Kidney (tissue), 14 donors: Measurements from ENCODE around the gene RASGRF1. TPM values are rescaled to one million over a fixed set of nuclear protein-coding genes. Genes with fewer than 3 reads are reported as not detected.

Experiments
- DNase-seq, 5 donors: peaks; one replicate each; pipeline ENCODE4 v3.0.0-alpha.2; 2013 to 2020
- FAIRE-seq: peaks from 2 replicates; lab custom pipeline; 2012; peaks lifted over from hg19 to GRCh38; lab: Jason Lieb, UNC
- H3K27ac ChIP-seq, 2 donors: one replicate each; pipeline ENCODE4 v1.7.0; 2013; ENCODE audit warnings: low read depth in 2 of 2, low read length in 2 of 2, inconsistent platforms in 1 of 2
- H3K27me3 ChIP-seq: one replicate; pipeline ENCODE4 v1.7.1; 2013; ENCODE audit warnings: low read length, inconsistent platforms; ENCODE audit not compliant: control insufficient read depth, insufficient read depth
- H3K36me3 ChIP-seq, 3 donors: one replicate each; pipeline versions ENCODE4 v1.7.0 to v1.7.1; 2013; ENCODE audit warnings: low read length in 3 of 3, control low read depth in 1 of 3, inconsistent platforms in 1 of 3; ENCODE audit not compliant: insufficient read depth in 3 of 3, control insufficient read depth in 2 of 3
- H3K4me1 ChIP-seq, 3 donors: one replicate each; pipeline versions ENCODE4 v1.7.0 to v1.7.1; 2013; ENCODE audit warnings: low read length in 3 of 3, inconsistent platforms in 1 of 3, low read depth in 1 of 3; ENCODE audit not compliant: control insufficient read depth in 2 of 3, insufficient read depth in 2 of 3
- H3K4me3 ChIP-seq, 3 donors: one replicate each; pipeline versions ENCODE4 v1.7.0 to v1.8.1; 2013; ENCODE audit warnings: low read length in 3 of 3, control low read depth in 1 of 3, inconsistent platforms in 1 of 3
- H3K9ac ChIP-seq, 3 donors: one replicate each; pipeline versions ENCODE4 v1.7.0 to v1.7.1; 2013; ENCODE audit warnings: low read length in 3 of 3, control low read depth in 1 of 3, inconsistent platforms in 1 of 3
- H3K9me3 ChIP-seq, 3 donors: one replicate each; pipeline versions ENCODE4 v1.7.0 to v1.7.1; 2013; ENCODE audit warnings: low read length in 3 of 3, control low read depth in 1 of 3, inconsistent platforms in 1 of 3; ENCODE audit not compliant: control insufficient read depth in 2 of 3, insufficient read depth in 1 of 3
- intact Hi-C: fragments of 100-400 bp; cut with DNase I; formaldehyde crosslinking; loops from one replicate; pipeline ENCODE4 v1.11.1; 2022
- polyA plus RNA-seq: library from polyadenylated mRNA; stranded (reverse); fragments of 350-450 nt; fragmentation: Illumina TruSeq; extraction: RNeasy Lipid Tissue Mini Kit (QIAGEN cat#74804); gene quantifications from one replicate; pipeline ENCODE4 v1.2.3, GENCODE V29; 2014; ENCODE audit warnings: low read depth, low replicate concordance; ENCODE audit not compliant: insufficient read depth
- total RNA-seq: library from RNA; stranded (reverse); fragmentation: NEBNext Ultra II Directional; extraction: Animal tissue kit (Norgen Biotek cat#: 25700); gene quantifications from one replicate; pipeline ENCODE4 v1.2.1, GENCODE V29; 2021
- TF ChIP-seq, protein P1 (sequence below): IDR thresholded peaks from 3 replicates; pipeline ENCODE4 v1.5.1; 2012; ENCODE audit warnings: mild to moderate bottlenecking, moderate library complexity, borderline replicate concordance; ENCODE audit not compliant: insufficient read depth; ENCODE audit errors: extremely low read depth
- donor health status: control.
- donor health status: control.
- donor health status: control.
- donor health status: control.
- donor health status: control.
- donor health status: DM: yes; HTN: yes; CAD: no.
- donor health status: Normal renal cell carcinoma (clear cell type).

Gene RASGRF1
- total and polyA plus RNA-seq, 2 donors from 2014 or later, result 0.98 to 4.2 TPM

DNA sequence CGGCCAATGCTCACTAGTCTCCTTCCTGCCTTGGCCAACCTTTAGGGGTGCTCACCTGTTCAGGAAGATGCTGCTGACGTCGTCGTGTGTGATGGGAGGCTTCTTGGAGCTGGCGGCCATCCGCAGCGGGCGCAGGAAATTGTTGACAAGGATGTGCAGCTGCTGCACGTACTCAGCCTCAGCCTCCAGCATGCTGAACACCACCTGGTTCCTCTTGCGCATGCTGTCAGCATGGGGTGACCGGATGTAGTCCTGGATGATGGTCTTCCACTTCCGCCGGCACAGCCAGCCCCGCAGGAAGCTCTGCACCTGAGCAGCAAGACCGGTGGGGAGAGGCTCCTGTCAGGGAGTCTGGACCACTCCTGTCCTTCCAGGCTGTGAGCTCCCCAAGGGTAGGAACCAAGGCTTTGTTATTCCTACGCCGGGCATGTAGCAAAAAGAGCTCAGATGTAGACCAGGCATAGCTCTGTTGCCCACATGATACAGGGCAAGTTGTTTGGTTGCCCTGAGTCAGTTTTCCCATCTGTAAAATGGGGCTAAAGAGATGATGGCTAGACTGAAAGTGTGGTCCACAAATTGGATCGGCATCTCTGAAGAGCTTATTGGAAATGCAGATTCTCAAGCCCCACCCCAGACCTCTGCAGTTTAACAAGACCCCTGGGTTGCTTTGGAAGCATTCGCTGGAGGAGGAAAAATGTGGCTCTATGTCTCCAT is 43.7 kb downstream of the RASGRF1 start:
- no peak overlapping the region for H3K9ac ChIP-seq
- intact Hi-C loops, result no loop called here
- TF ChIP-seq, protein P1, sequence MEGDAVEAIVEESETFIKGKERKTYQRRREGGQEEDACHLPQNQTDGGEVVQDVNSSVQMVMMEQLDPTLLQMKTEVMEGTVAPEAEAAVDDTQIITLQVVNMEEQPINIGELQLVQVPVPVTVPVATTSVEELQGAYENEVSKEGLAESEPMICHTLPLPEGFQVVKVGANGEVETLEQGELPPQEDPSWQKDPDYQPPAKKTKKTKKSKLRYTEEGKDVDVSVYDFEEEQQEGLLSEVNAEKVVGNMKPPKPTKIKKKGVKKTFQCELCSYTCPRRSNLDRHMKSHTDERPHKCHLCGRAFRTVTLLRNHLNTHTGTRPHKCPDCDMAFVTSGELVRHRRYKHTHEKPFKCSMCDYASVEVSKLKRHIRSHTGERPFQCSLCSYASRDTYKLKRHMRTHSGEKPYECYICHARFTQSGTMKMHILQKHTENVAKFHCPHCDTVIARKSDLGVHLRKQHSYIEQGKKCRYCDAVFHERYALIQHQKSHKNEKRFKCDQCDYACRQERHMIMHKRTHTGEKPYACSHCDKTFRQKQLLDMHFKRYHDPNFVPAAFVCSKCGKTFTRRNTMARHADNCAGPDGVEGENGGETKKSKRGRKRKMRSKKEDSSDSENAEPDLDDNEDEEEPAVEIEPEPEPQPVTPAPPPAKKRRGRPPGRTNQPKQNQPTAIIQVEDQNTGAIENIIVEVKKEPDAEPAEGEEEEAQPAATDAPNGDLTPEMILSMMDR, result no peak
- H3K36me3 ChIP-seq, result no peaks in the 10 kb centered on the region
- DNase-seq, result no peak
- no peak for FAIRE-seq
- H3K4me1 ChIP-seq, result no peaks in the 10 kb centered on the region
- no peak overlapping the region for H3K4me3 ChIP-seq
- H3K9me3 ChIP-seq, result peaks cover 0 to 12% (median 0%) of the 10 kb centered on the region in 3 donors
- H3K27ac ChIP-seq, result no peak overlapping the region
- H3K27me3 ChIP-seq, result no peaks in the 10 kb centered on the region

DNA sequence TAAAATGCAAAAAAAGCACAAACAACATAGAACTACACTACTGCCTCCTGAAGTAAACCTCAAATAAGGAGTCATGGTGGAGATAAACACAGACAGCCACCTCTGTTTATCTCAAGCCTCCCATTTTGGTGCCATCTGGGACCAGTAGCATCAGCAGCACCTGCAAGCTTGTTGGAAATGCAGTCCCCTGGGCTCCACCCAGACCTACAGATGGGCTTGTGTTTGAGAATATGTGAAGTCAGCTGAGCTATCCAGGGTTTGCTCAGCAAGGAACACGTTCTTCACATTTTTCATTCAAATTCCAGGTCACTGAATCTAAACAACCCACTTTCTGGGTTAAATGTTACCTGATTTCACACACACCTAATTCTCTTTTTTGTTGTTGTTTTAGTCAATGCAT is 45.5 kb downstream of the RASGRF1 start:
- TF ChIP-seq, protein P1, result no peak
- DNase-seq (no peak), FAIRE-seq (no peak)
- Histone ChIP-seq H3K9ac (no peak overlapping the region), H3K9me3 (peaks cover 0 to 12% (median 0%) of the 10 kb centered on the region in 3 donors), H3K27ac (no peak overlapping the region), H3K4me3 (no peak overlapping the region), H3K4me1 (no peaks in the 10 kb centered on the region), H3K27me3 (no peaks in the 10 kb centered on the region), H3K36me3 (no peaks in the 10 kb centered on the region)
- intact Hi-C loops, result no loop called here

DNA sequence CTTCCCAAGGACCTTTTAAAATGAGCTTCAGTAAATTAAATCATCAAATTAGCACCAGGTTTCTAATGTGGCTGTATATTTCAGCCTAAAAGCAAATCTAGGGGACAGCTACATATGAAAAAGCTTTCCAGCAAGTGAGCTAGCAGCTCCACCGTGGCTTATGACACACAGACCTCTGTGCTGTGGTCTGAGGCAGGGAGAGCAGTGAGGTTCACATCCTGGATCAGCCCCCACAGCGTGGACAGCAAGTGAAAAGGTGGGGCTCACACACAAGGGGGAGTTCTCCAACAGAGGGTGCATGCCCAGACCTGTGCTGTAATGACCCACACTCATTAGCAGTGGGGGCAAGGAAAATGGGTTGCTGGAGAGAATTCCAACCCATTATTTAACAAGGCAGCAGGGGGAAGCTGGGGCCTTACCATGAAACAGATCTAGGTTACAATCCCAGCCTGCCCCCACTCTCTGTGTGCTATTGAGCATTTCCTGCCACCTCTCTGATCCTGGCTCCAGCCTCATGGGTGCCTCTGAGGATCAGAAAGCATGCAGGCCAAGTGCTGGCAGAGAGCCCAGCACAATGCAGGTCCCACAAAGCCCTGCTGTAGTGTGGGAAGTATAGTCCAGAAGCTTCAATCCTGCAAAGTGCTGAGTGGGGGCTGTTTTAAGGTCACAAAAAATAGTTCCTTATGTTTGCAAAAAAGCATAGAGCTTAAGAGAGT is 48.2 kb downstream of the RASGRF1 start:
- FAIRE-seq (no peak), DNase-seq (no peak)
- H3K9ac ChIP-seq, result no peak overlapping the region
- intact Hi-C loops, result no loop called here
- no peaks in the 10 kb centered on the region for H3K4me1 ChIP-seq
- H3K27me3 ChIP-seq, result no peaks in the 10 kb centered on the region
- peaks cover 0 to 12% (median 0%) of the 10 kb centered on the region in 3 donors for H3K9me3 ChIP-seq
- no peaks in the 10 kb centered on the region for H3K36me3 ChIP-seq
- TF ChIP-seq, protein P1, result no peak
- no peak overlapping the region for H3K4me3 ChIP-seq
- H3K27ac ChIP-seq, result no peak overlapping the region
